ENCODE data around the gene TMEM184C.

TMEM184C gene

GRCh38 chr4:147655639-147656038 is 38.4 kb downstream of the TMEM184C start:
- no peak for DNase-seq (ENCODE audit: low read depth in 1 of 2, low spot score in 1 of 2)
- no peak for TF ChIP-seq REST (IDR thresholded peaks at IDR 0.05; ENCODE audit: insufficient replicate concordance, low read depth)
- no peak for TF ChIP-seq POLR2AphosphoS5 (IDR thresholded peaks at IDR 0.05; ENCODE audit: low read depth)
- TF ChIP-seq SPI1 (IDR thresholded peaks at IDR 0.05; ENCODE audit: borderline replicate concordance, low read depth) = no peak
- no peak for TF ChIP-seq CTCF (IDR thresholded peaks at IDR 0.05; ENCODE audit: insufficient read depth, low read length)
- no peak for TF ChIP-seq GABPA (IDR thresholded peaks at IDR 0.05; ENCODE audit: low read depth)
- H3K27me3 ChIP-seq (ENCODE audit: insufficient read depth, poor library complexity, severe bottlenecking) = no peaks in the 10 kb centered on the region
- no peak overlapping the region for H3K4me3 ChIP-seq (replicated peaks; ENCODE audit: insufficient read depth, low read length)
- no peak overlapping the region for H3K27ac ChIP-seq (replicated peaks)

GRCh38 chr4:147658501-147658900 is 41.3 kb downstream of the TMEM184C start:
- Histone ChIP-seq H3K4me3 (replicated peaks; ENCODE audit: insufficient read depth, low read length) (no peak overlapping the region), H3K27ac (replicated peaks) (no peak overlapping the region), H3K27me3 (ENCODE audit: insufficient read depth, poor library complexity, severe bottlenecking) (no peaks in the 10 kb centered on the region)
- no peak for DNase-seq (ENCODE audit: low read depth in 1 of 2, low spot score in 1 of 2)
- TF ChIP-seq POLR2AphosphoS5 (IDR thresholded peaks at IDR 0.05; ENCODE audit: low read depth) = no peak
- TF ChIP-seq CTCF (IDR thresholded peaks at IDR 0.05; ENCODE audit: insufficient read depth, low read length) = no peak
- no peak for TF ChIP-seq GABPA (IDR thresholded peaks at IDR 0.05; ENCODE audit: low read depth)
- TF ChIP-seq SPI1 (IDR thresholded peaks at IDR 0.05; ENCODE audit: borderline replicate concordance, low read depth) = no peak
- no peak for TF ChIP-seq REST (IDR thresholded peaks at IDR 0.05; ENCODE audit: insufficient replicate concordance, low read depth)

- H3K27me3 ChIP-seq (ENCODE audit: insufficient read depth, poor library complexity, severe bottlenecking) = no peaks in the 10 kb centered on the region
- TF ChIP-seq CTCF (IDR thresholded peaks at IDR 0.05; ENCODE audit: insufficient read depth, low read length) = no peak
- no peak for TF ChIP-seq POLR2AphosphoS5 (IDR thresholded peaks at IDR 0.05; ENCODE audit: low read depth)
- DNase-seq (ENCODE audit: low read depth in 1 of 2, low spot score in 1 of 2) = no peak
- no peak overlapping the region for H3K4me3 ChIP-seq (replicated peaks; ENCODE audit: insufficient read depth, low read length)
- no peak overlapping the region for H3K27ac ChIP-seq (replicated peaks)
These were observed 56.9 kb downstream of the TMEM184C start for GRCh38 chr4:147674073-147674472.

GRCh38 chr4:147674496-147674895 is 57.3 kb downstream of the TMEM184C start:
- Histone ChIP-seq H3K27me3 (ENCODE audit: insufficient read depth, poor library complexity, severe bottlenecking) (no peaks in the 10 kb centered on the region), H3K4me3 (replicated peaks; ENCODE audit: insufficient read depth, low read length) (no peak overlapping the region), H3K27ac (replicated peaks) (no peak overlapping the region)
- TF ChIP-seq SPI1 (IDR thresholded peaks at IDR 0.05; ENCODE audit: borderline replicate concordance, low read depth) (no peak), REST (IDR thresholded peaks at IDR 0.05; ENCODE audit: insufficient replicate concordance, low read depth) (no peak), CTCF (IDR thresholded peaks at IDR 0.05; ENCODE audit: insufficient read depth, low read length) (no peak), GABPA (IDR thresholded peaks at IDR 0.05; ENCODE audit: low read depth) (no peak), POLR2AphosphoS5 (IDR thresholded peaks at IDR 0.05; ENCODE audit: low read depth) (no peak)
- no peak for DNase-seq (ENCODE audit: low read depth in 1 of 2, low spot score in 1 of 2)
